NCI-H2029 treated with DMSO at 0.1 percent for 48 hours (cell line): ENCODE results near the gene PLEKHG2.

Experiments
- DNase-seq: peaks from one replicate; lab custom pipeline; 2025; lab: John Stamatoyannopoulos, UW

PLEKHG2 gene

GRCh38 chr19:39406656-39407409 is 5.6 kb upstream of the PLEKHG2 start, which contains the start of gene ZFP36:
TSS of gene ZFP36 (plus strand) at chr19:39406847. CDS start at chr19:39406905, 58 bp downstream.
- no peak for DNase-seq

DNA sequence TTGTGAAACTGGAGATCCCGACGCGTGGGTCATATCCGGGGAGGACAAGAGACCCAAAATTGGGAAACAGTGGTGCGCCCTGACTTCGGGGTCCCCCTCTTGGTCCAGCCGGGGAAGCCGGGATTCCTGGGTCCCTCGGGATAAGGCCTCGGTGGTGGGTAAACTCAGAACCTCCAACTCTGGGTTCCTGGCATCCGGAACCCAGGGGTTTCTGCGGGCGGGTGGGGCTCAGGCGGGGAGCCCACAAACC is 5.1 kb upstream of the PLEKHG2 start:
- DNase-seq, result no peak

- no peak for DNase-seq
Measured at GRCh38 chr19:39407660-39408391, 4.6 kb upstream of the PLEKHG2 start.

DNA sequence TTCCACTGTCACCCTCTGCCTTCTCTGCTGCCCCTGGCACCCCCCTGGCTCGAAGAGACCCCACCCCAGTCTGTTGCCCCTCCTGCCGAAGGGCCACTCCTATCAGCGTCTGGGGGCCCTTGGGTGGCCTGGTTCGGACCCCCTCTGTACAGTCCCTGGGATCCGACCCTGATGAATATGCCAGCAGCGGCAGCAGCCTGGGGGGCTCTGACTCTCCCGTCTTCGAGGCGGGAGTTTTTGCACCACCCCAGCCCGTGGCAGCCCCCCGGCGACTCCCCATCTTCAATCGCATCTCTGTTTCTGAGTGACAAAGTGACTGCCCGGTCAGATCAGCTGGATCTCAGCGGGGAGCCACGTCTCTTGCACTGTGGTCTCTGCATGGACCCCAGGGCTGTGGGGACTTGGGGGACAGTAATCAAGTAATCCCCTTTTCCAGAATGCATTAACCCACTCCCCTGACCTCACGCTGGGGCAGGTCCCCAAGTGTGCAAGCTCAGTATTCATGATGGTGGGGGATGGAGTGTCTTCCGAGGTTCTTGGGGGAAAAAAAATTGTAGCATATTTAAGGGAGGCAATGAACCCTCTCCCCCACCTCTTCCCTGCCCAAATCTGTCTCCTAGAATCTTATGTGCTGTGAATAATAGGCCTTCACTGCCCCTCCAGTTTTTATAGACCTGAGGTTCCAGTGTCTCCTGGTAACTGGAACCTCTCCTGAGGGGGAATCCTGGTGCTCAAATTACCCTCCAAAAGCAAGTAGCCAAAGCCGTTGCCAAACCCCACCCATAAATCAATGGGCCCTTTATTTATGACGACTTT is 3.9 kb upstream of the PLEKHG2 start:
- peak; percentile 40 for DNase-seq

DNA sequence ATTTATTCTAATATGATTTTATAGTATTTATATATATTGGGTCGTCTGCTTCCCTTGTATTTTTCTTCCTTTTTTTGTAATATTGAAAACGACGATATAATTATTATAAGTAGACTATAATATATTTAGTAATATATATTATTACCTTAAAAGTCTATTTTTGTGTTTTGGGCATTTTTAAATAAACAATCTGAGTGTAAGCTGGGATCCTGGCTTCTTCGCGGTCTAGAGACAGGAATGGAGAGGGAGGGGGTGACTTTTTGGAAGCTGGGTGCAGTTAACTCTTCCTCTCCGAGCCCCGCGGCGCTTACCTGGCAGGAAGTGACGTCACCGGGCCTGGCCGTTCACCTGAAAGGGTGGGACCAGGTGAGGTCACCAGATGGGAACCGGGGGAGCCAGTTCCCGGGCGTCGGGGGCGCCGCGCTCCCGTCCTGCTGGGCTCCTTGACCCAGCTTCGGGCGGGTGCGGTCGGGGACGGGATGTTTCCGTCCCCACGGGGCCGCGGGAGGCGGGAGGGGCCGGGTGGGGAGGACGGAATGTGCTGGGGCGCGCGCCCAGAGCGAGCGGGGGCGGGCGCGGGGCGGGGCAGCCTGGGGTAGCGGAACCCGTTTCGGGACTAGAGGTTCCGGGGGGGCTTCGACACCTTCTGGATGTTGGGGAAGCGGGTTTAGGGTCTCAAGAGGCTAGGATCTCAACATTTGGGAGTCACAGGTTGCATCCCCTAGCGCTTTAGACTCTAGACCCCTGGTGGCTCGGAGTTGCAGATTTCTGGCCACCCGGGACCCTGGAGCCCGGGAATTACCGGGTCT is 3.1 kb upstream of the PLEKHG2 start:
- peak; percentile 83 for DNase-seq

DNA sequence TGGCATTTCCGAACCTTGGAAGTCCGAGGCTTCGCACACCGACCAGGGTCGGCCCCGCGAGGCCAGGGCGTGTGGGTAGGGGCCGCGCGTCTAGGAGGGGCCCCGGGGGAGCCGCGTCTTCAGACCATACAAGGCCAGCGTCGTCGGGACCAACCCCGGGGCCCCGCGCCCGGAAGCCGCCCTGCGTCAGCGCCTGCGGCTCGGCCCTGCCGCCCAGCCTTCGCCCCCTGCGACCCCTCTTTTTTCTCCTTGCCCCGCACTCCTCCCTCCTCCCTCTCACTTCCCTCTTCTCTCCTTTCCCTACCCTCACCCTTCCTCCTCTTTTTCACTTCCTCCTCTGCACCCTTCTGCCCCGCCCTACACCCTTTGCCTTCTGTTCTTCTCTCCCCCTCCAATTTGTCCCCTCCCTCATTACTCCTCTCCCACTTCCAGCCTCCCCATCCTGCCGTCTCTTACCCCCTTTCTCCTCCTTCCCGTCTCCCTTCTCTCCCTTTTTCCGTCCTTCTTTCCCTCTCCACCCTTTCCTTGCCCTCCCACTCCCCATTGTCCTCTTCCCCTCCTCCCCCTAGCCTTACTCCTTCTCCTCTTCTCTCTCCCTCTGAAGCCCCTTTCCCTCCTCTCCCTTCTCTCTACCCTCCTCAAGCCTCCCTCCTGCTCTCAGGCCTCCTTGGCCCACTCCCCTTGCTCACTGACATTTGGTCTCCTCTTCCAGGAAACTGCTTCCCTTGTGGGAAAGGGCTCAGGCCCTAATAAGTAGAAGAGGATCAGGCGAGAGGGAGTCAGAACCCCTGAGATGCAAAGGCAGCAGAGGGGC is 2.2 kb upstream of the PLEKHG2 start:
- peak; percentile 22 for DNase-seq

DNA sequence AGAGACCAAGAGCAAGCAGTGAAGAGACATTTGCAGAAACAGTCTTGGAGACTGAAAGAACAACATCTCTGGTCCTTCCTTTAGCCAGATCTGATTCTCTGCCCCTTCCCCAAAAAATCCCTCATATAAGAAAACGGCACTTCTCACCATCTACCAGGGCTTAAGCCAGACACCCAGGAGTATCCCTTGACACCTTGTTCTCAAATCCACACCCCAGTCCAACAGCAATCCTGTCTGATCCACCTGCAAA is 1.7 kb upstream of the PLEKHG2 start:
- no peak for DNase-seq

DNA sequence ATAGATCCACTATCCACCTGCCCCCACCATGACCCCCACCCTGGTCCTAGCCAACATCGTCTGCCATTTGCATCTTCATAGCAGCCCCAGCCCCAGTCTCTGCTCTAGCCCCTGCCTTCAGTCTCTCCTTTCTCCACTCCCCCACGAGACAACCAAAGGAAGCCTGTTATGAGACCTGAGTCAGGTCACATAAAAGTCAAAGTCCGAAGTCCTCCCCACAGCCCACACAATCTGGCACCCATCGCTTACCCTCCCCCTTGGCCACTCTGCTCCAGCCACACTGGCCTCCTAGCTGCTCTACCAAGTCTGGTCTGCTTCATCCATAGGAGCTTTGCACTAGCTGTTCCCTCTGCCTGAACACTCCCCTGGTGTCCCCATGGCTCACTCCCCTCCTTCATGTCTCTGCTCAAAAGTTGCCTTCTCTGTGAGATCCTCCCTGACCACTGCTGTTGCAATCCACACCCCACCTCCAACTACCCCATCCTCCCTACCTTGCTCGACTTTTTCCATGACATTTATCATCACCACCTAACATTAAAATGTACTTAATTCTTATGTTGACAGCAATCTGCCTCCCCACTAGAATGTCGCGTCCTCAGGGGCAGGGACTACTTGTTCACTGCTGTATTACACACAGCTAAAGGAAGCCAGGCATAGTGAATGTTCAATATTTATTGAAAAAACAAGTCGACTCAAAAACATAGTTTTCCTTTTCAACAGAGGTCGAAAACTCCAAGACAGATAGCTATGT is 1.2 kb upstream of the PLEKHG2 start:
- no peak for DNase-seq

- DNase-seq, result peak; percentile 96
Measured at GRCh38 chr19:39411832-39412099, 703 bp upstream of the PLEKHG2 start.

- DNase-seq, result no peak
Measured at GRCh38 chr19:39412867-39413271, 400 bp downstream of the PLEKHG2 start.

GRCh38 chr19:39413272-39413910 is 922 bp downstream of the PLEKHG2 start:
- DNase-seq, result no peak

- no peak for DNase-seq
Measured at GRCh38 chr19:39413911-39414608, 1.6 kb downstream of the PLEKHG2 start.

GRCh38 chr19:39415111-39416046 is 2.9 kb downstream of the PLEKHG2 start:
- no peak for DNase-seq

GRCh38 chr19:39416152-39417120 is 4.0 kb downstream of the PLEKHG2 start:
- DNase-seq, result no peak

DNA sequence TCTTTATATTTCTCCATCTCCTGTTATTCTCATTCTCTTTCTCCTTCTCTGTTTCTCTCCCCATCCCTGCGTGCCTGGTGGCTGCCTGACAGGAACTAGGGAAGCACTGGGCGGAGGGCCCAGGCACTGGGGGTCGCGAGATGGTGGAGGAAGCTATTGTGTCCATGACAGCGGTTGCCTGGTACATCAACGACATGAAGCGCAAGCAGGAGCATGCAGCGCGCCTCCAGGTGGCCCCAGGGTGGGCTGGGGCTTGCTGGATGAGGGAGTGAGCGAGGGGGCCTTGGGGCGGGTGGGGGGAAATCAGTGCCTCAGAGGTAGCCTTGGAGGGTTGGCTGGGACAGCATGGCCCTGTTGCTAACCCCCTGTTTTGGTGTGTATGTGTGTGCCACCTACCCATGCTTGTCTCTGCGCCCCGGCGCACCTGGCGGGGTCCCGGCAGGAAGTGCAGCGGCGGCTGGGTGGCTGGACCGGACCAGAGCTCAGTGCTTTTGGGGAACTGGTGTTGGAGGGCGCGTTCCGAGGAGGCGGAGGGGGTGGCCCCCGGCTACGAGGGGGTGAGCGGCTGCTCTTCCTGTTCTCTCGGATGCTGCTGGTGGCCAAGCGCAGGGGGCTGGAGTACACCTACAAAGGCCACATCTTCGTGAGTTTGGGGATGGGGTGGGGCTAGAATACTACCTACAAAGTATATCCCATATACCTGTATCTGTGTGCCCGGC is 5.2 kb downstream of the PLEKHG2 start:
- DNase-seq, result no peak

DNA sequence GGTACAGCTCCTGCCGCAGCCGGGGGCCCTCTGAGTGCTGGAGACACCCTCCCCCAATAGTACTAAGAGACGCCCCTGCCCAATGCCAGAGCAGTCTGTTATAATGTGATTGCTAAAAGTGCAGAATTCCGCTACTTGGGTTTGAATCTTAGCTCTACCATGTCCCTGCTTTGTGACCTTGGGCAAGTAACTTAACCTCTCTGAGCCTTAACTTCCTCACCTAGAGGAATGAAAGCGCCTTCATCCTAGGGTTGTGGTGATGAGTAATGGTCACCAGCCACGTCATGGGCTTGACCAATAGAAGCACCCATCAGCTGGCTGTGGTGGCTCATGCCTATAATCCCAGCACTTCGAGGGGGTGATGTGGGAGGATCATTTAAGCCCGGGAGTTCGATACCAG is 6.5 kb downstream of the PLEKHG2 start:
- DNase-seq, result no peak

- no peak for DNase-seq
Measured at GRCh38 chr19:39420769-39421168, 8.3 kb downstream of the PLEKHG2 start.
